HCT116 (cell line): ENCODE data around the gene C5orf24. TPM values are rescaled to one million over a fixed set of nuclear protein-coding genes. Genes with fewer than 3 reads are reported as not detected.
A peak's percentile ranks its signal among the peaks of the same experiment; 100 is the strongest.

ENCODE experiments used
- ATAC-seq: fragments of 200-7000 bp; cut with Tn5 transposase; 2 replicates; pipeline ENCODE4 v1.9.1; 2020; ENCODE audit warnings: mild to moderate bottlenecking, moderate library complexity
- BruUV-seq: library from RNA; stranded (reverse); fragments of 400-500 nt; replicated peaks from 2 replicates; lab custom pipeline; 2021; lab: Mats Ljungman, UMichigan
- CTCF ChIA-PET: fragments of 300-600 bp; sonication (Branson Sonifier 250); formaldehyde crosslinking; loops from one replicate; lab custom pipeline; 2021; ENCODE audit warnings: antibody characterized with exemption; lab: Charles Lee
- POLR2A ChIA-PET: fragments of 300-600, 350-600 bp; sonication (Branson Sonifier 250); formaldehyde crosslinking; loops from one replicate; lab custom pipeline; 2021; ENCODE audit warnings: antibody characterized with exemption; lab: Charles Lee
- RAD21 ChIA-PET, 2 experiments: fragments of 300-600 bp; sonication (Branson Sonifier 250); formaldehyde crosslinking; loops; one replicate each; lab custom pipeline; 2023; ENCODE audit warnings: low total read pairs in 2 of 2; ENCODE audit not compliant: uncharacterized antibody in 2 of 2, unreplicated experiment in 2 of 2, low non-redundant PET in 1 of 2; lab: Charles Lee
- DNase-seq: peaks from one replicate; pipeline ENCODE4 v3.0.0-alpha.2; 2010; ENCODE audit warnings: low read depth, low spot score
- H2AFZ ChIP-seq: fragments of 200-600 bp; shearing (Covaris generic), sonication (generic); 2 replicates; pipeline ENCODE4 v1.6.1; 2017; ENCODE audit warnings: low read depth, mixed run types, mixed read lengths, antibody characterized with exemption, low read length; ENCODE audit not compliant: poor library complexity, severe bottlenecking
- H3K27ac ChIP-seq: 2 replicates; pipeline ENCODE4 v1.5.1; 2012; ENCODE audit warnings: low read depth, low read length
- H3K27me3 ChIP-seq: fragments of 200-600 bp; sonication (generic); 2 replicates; pipeline ENCODE4 v1.6.1; 2016; ENCODE audit warnings: mixed run types, low read length, mixed read lengths; ENCODE audit not compliant: insufficient read depth
- H3K36me3 ChIP-seq, 2 experiments: fragments of 200-500 bp in 1 of 2; fragments of 200-600 bp in 1 of 2; sonication (Bioruptor generic) in 1 of 2; sonication (generic) in 1 of 2; 2 replicates each; pipeline versions ENCODE4 v1.5.1 to v1.6.1; 2014 to 2016; ENCODE audit warnings: low read length in 2 of 2, inconsistent platforms in 1 of 2, mixed read lengths in 1 of 2, mixed run types in 1 of 2; ENCODE audit not compliant: insufficient read depth in 2 of 2, control insufficient read depth in 1 of 2
- H3K4me1 ChIP-seq, 2 experiments: fragments of 200-600 bp in 1 of 2; sonication (generic) in 1 of 2; 2 replicates each; pipeline versions ENCODE4 v1.5.1 to v1.6.1; 2012 to 2017; ENCODE audit warnings: low read length in 2 of 2, inconsistent platforms in 1 of 2, mild to moderate bottlenecking in 1 of 2, mixed read lengths in 1 of 2, mixed run types in 1 of 2, moderate library complexity in 1 of 2; ENCODE audit not compliant: insufficient read depth in 2 of 2, control insufficient read depth in 1 of 2
- H3K4me2 ChIP-seq: fragments of 200-600 bp; sonication (generic); 2 replicates; pipeline ENCODE4 v1.6.1; 2017; ENCODE audit warnings: mixed run types, low read length, mixed read lengths
- H3K4me3 ChIP-seq, 2 experiments: fragments of 200-600 bp in 1 of 2; sonication (generic) in 1 of 2; replicated peaks in 1 of 2; 2 replicates each; pipeline ENCODE4 v1.5.1; 2011 to 2016; ENCODE audit warnings: low read length in 2 of 2, control low read depth in 1 of 2, low read depth in 1 of 2, mild to moderate bottlenecking in 1 of 2, mixed read lengths in 1 of 2, mixed run types in 1 of 2
- H3K79me2 ChIP-seq: fragments of 200-600 bp; sonication (generic); 2 replicates; pipeline ENCODE4 v1.6.1; 2017; ENCODE audit warnings: mild to moderate bottlenecking, mixed run types, low read length, moderate library complexity, mixed read lengths; ENCODE audit not compliant: insufficient read depth
- H3K9ac ChIP-seq: fragments of 200-600 bp; sonication (generic); 2 replicates; pipeline ENCODE4 v1.6.1; 2016; ENCODE audit warnings: low read length, mixed read lengths
- H3K9me2 ChIP-seq: fragments of 200-600 bp; sonication (generic), shearing (Covaris generic); 2 replicates; pipeline ENCODE4 v1.6.1; 2017; ENCODE audit warnings: mixed run types, mild to moderate bottlenecking, moderate library complexity; ENCODE audit not compliant: insufficient read depth
- H3K9me3 ChIP-seq, 2 experiments: fragments of 200-500 bp in 1 of 2; fragments of 200-600 bp in 1 of 2; sonication (Bioruptor generic) in 1 of 2; sonication (generic) in 1 of 2; 2 replicates each; pipeline ENCODE4 v1.6.1; 2014 to 2017; ENCODE audit warnings: low read length in 2 of 2, mixed read lengths in 2 of 2, inconsistent platforms in 1 of 2, low read depth in 1 of 2, mild to moderate bottlenecking in 1 of 2, mixed run types in 1 of 2, moderate library complexity in 1 of 2; ENCODE audit not compliant: control insufficient read depth in 1 of 2, insufficient read depth in 1 of 2
- H4K20me1 ChIP-seq: fragments of 200-600 bp; sonication (generic), shearing (Covaris generic); 2 replicates; pipeline ENCODE4 v1.6.1; 2017; ENCODE audit warnings: mixed run types, mild to moderate bottlenecking, moderate library complexity; ENCODE audit not compliant: insufficient read depth
- EZH2 ChIP-seq: fragments of 200-600 bp; sonication (generic); IDR thresholded peaks from 2 replicates; pipeline ENCODE4 v1.6.1; 2017; ENCODE audit warnings: antibody characterized with exemption, mixed run types
- RAD21 ChIP-seq: IDR thresholded peaks from 2 replicates; pipeline ENCODE4 v1.6.1; 2012; ENCODE audit warnings: low read depth, mild to moderate bottlenecking
- YY1 ChIP-seq: IDR thresholded peaks from 2 replicates; pipeline ENCODE4 v1.6.1; 2011; ENCODE audit warnings: low read length, low read depth, moderate library complexity, mild to moderate bottlenecking; ENCODE audit not compliant: insufficient replicate concordance; ENCODE audit errors: extremely low read depth
- ZFX ChIP-seq: fragments of 450-650 bp; IDR thresholded peaks from 2 replicates; pipeline ENCODE4 v1.6.1; 2017
- ZNF274 ChIP-seq: fragments of 200-500 bp; sonication (Bioruptor generic); IDR thresholded peaks from 2 replicates; pipeline ENCODE4 v1.6.1; 2014; ENCODE audit warnings: mild to moderate bottlenecking, low read depth, low read length, inconsistent platforms
- intact Hi-C: fragments of 100-400 bp; cut with micrococcal nuclease; formaldehyde crosslinking; loops from 2 replicates; pipeline ENCODE4 v1.10.0; 2022
- total RNA-seq: library from RNA; stranded (reverse); gene quantifications from one replicate; pipeline ENCODE4 v1.2.1, GENCODE V29; 2021; ENCODE audit not compliant: unreplicated experiment
- TF ChIP-seq, protein P1 (sequence below), 3 experiments: fragments of 200-600 bp in 1 of 3; sonication (generic) in 1 of 3; IDR thresholded peaks in 2 of 3; conservative IDR thresholded peaks in 1 of 3; 2 replicates each; pipeline ENCODE4 v1.5.1; 2012 to 2017; ENCODE audit warnings: low read depth in 2 of 3, low read length in 2 of 3, antibody characterized with exemption in 1 of 3, borderline replicate concordance in 1 of 3, control low read depth in 1 of 3, mild to moderate bottlenecking in 1 of 3, mixed read lengths in 1 of 3, mixed run types in 1 of 3, moderate library complexity in 1 of 3; ENCODE audit not compliant: insufficient read depth in 1 of 3
- TF ChIP-seq, protein P2 (sequence below): IDR thresholded peaks from 2 replicates; pipeline ENCODE4 v1.6.1; 2012

Gene C5orf24
- total RNA-seq, 1 experiment from 2014 or later, result 46.9 TPM

DNA sequence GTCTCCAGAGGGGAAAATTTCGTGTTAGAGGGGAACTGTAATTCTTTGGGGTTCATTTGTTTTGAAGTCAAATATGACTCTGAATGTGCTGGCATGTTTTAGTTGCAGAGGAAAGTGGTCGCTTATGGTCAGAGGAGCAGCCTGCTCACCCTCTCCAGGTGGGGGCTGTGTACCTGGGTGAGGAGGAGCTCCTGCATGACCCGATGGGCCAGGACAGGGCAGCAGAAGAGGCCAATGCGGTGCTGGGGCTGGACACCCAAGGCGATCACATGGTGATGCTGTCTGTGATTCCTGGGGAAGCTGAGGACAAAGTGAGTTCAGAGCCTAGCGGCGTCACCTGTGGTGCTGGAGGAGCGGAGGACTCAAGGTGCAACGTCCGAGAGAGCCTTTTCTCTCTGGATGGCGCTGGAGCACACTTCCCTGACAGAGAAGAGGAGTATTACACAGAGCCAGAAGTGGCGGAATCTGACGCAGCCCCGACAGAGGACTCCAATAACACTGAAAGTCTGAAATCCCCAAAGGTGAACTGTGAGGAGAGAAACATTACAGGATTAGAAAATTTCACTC, 41.9 kb downstream of the C5orf24 start:
- BruUV-seq, result no TSS peak
- H3K27ac ChIP-seq, result no peak overlapping the region
- intact Hi-C loops, result no loop called here
- DNase-seq, result no peak
- H3K9ac ChIP-seq, result no peak overlapping the region
- ChIA-PET CTCF (no interaction called here), POLR2A (no interaction called here)
- no peaks in the 10 kb centered on the region for H3K9me2 ChIP-seq
- H3K4me1 ChIP-seq, result no peaks in the 10 kb centered on the region
- H4K20me1 ChIP-seq, result no peaks in the 10 kb centered on the region
- H3K36me3 ChIP-seq, result 0 out of 4 replicates have a peak, but pooled peaks cover 0 to 4% of the 10 kb centered on the region in 2 experiments
- TF ChIP-seq, protein P1, sequence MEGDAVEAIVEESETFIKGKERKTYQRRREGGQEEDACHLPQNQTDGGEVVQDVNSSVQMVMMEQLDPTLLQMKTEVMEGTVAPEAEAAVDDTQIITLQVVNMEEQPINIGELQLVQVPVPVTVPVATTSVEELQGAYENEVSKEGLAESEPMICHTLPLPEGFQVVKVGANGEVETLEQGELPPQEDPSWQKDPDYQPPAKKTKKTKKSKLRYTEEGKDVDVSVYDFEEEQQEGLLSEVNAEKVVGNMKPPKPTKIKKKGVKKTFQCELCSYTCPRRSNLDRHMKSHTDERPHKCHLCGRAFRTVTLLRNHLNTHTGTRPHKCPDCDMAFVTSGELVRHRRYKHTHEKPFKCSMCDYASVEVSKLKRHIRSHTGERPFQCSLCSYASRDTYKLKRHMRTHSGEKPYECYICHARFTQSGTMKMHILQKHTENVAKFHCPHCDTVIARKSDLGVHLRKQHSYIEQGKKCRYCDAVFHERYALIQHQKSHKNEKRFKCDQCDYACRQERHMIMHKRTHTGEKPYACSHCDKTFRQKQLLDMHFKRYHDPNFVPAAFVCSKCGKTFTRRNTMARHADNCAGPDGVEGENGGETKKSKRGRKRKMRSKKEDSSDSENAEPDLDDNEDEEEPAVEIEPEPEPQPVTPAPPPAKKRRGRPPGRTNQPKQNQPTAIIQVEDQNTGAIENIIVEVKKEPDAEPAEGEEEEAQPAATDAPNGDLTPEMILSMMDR (IDR thresholded peaks at IDR 0.05 in 2 of 3, conservative IDR thresholded peaks at IDR 0.05 in 1 of 3; ENCODE audit: borderline replicate concordance in 1 of 3, insufficient read depth in 1 of 3, low read depth in 2 of 3, low read length in 2 of 3), result no peak
- TF ChIP-seq ZFX, result no peak
- TF ChIP-seq RAD21, result no peak
- TF ChIP-seq YY1, result no peak
- TF ChIP-seq, protein P2, sequence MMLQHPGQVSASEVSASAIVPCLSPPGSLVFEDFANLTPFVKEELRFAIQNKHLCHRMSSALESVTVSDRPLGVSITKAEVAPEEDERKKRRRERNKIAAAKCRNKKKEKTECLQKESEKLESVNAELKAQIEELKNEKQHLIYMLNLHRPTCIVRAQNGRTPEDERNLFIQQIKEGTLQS, result no peak
- no peak for TF ChIP-seq ZNF274
- no peak for TF ChIP-seq EZH2
- TF ChIP-seq, all 23 proteins: peak for 0
- H2AFZ ChIP-seq, result no peak overlapping the region
- H3K4me2 ChIP-seq, result no peak overlapping the region
- ATAC-seq, result peak; percentile 25; the same call in 1 of the 2 replicates
- RAD21 ChIA-PET, result no interaction called here
- H3K4me3 ChIP-seq, result no peak overlapping the region
- no peaks in the 10 kb centered on the region for H3K27me3 ChIP-seq
- no peaks in the 10 kb centered on the region for H3K9me3 ChIP-seq
- no peaks in the 10 kb centered on the region for H3K79me2 ChIP-seq
